SK-N-SH treated with all-trans-retinoic acid at 6 μM for 48 hours (cell line): Measurements from ENCODE around the gene DENND4B.
"Not testable (repeated sequence)": the region's sequence is repeated elsewhere in the genome, so short reads cannot be mapped to it uniquely, and the experiment has no call there.

Experiments used
- ATAC-seq: fragments of 200-7000 bp; cut with Tn5 transposase; 3 replicates; pipeline ENCODE4 v1.9.1; 2020; ENCODE audit warnings: mild to moderate bottlenecking, moderate library complexity
- BACH2 ChIP-seq: fragments of 250-450 bp; sonication (Bioruptor Pico); IDR thresholded peaks from 2 replicates; pipeline ENCODE4 v1.9.0; 2021; ENCODE audit warnings: mild to moderate bottlenecking, borderline replicate concordance
- CREB5 ChIP-seq: fragments of 250-450 bp; sonication (Bioruptor Pico); IDR thresholded peaks from 2 replicates; pipeline ENCODE4 v1.5.1; 2020; ENCODE audit warnings: low read depth, mild to moderate bottlenecking, moderate library complexity
- CSDC2 ChIP-seq: fragments of 250-450 bp; sonication (Bioruptor Pico); IDR thresholded peaks from 2 replicates; pipeline ENCODE4 v1.5.0; 2020; ENCODE audit warnings: mild to moderate bottlenecking, moderate library complexity
- GLIS3 ChIP-seq: fragments of 250-450 bp; sonication (Bioruptor Pico); IDR thresholded peaks from 2 replicates; pipeline ENCODE4 v1.5.0; 2020; ENCODE audit warnings: mild to moderate bottlenecking, moderate library complexity
- ISL1 ChIP-seq: fragments of 250-450 bp; sonication (Bioruptor Pico); IDR thresholded peaks from 2 replicates; pipeline ENCODE4 v2.1.2; 2022; ENCODE audit warnings: mild to moderate bottlenecking, moderate library complexity
- PATZ1 ChIP-seq: fragments of 250-450 bp; sonication (Bioruptor Pico); IDR thresholded peaks from 2 replicates; pipeline ENCODE4 v1.8.0; 2020; ENCODE audit warnings: mild to moderate bottlenecking, moderate library complexity, borderline replicate concordance
- TCF4 ChIP-seq: fragments of 250-450 bp; sonication (Bioruptor Pico); IDR thresholded peaks from 2 replicates; pipeline ENCODE4 v1.8.0; 2021; ENCODE audit warnings: mild to moderate bottlenecking, moderate library complexity, borderline replicate concordance
- TOX ChIP-seq: fragments of 250-450 bp; sonication (Bioruptor Pico); IDR thresholded peaks from 2 replicates; pipeline ENCODE4 v1.8.0; 2021; ENCODE audit warnings: mild to moderate bottlenecking, moderate library complexity, borderline replicate concordance
- TSHZ2 ChIP-seq: fragments of 250-450 bp; sonication (Bioruptor Pico); IDR thresholded peaks from 2 replicates; pipeline ENCODE4 v1.5.0; 2020; ENCODE audit warnings: mild to moderate bottlenecking, moderate library complexity
- ZC3H10 ChIP-seq: fragments of 250-450 bp; sonication (Bioruptor Pico); IDR thresholded peaks from 2 replicates; pipeline ENCODE4 v1.5.1; 2021; ENCODE audit warnings: mild to moderate bottlenecking, moderate library complexity
- ZFP3 ChIP-seq: fragments of 250-450 bp; sonication (Bioruptor Pico); IDR thresholded peaks from 2 replicates; pipeline ENCODE4 v1.5.0; 2020; ENCODE audit warnings: mild to moderate bottlenecking, moderate library complexity
- ZFP30 ChIP-seq: fragments of 450-650 bp; formaldehyde crosslinking; IDR thresholded peaks from 2 replicates; pipeline ENCODE4 v1.5.0; 2022; ENCODE audit warnings: mild to moderate bottlenecking, moderate library complexity
- ZNF565 ChIP-seq: fragments of 450-650 bp; formaldehyde crosslinking; conservative IDR thresholded peaks from 2 replicates; pipeline ENCODE4 v1.5.0; 2020; ENCODE audit warnings: low read depth, mild to moderate bottlenecking, moderate library complexity
- ZNF70 ChIP-seq: fragments of 450-650 bp; formaldehyde crosslinking; IDR thresholded peaks from 2 replicates; pipeline ENCODE4 v1.5.0; 2020; ENCODE audit warnings: mild to moderate bottlenecking, moderate library complexity
- ZNF8 ChIP-seq: fragments of 450-650 bp; formaldehyde crosslinking; IDR thresholded peaks from 2 replicates; pipeline ENCODE4 v1.5.0; 2020; ENCODE audit warnings: mild to moderate bottlenecking, moderate library complexity
- TF ChIP-seq, protein P1 (sequence below): fragments of 250-450 bp; sonication (Bioruptor Pico); IDR thresholded peaks from 2 replicates; pipeline ENCODE4 v1.8.0; 2021; ENCODE audit warnings: low read depth, mild to moderate bottlenecking, moderate library complexity, borderline replicate concordance
- TF ChIP-seq, protein P2 (sequence below): fragments of 250-450 bp; sonication (Bioruptor Pico); IDR thresholded peaks from 2 replicates; pipeline ENCODE4 v1.5.1; 2021; ENCODE audit warnings: mild to moderate bottlenecking, moderate library complexity

The DENND4B gene

GRCh38 chr1:153907134-153907533 lies 39.4 kb downstream of the DENND4B start:
- no peak for TF ChIP-seq ZNF70 (CRISPR knock-in tag)
- no peak for TF ChIP-seq ZFP3 (CRISPR knock-in tag)
- TF ChIP-seq ZNF8 (CRISPR knock-in tag): no peak
- TF ChIP-seq, protein P1, sequence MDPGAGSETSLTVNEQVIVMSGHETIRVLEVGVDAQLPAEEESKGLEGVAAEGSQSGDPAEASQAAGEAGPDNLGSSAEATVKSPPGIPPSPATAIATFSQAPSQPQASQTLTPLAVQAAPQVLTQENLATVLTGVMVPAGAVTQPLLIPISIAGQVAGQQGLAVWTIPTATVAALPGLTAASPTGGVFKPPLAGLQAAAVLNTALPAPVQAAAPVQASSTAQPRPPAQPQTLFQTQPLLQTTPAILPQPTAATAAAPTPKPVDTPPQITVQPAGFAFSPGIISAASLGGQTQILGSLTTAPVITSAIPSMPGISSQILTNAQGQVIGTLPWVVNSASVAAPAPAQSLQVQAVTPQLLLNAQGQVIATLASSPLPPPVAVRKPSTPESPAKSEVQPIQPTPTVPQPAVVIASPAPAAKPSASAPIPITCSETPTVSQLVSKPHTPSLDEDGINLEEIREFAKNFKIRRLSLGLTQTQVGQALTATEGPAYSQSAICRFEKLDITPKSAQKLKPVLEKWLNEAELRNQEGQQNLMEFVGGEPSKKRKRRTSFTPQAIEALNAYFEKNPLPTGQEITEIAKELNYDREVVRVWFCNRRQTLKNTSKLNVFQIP (CRISPR knock-in tag): no peak
- no peak for TF ChIP-seq ZFP30 (CRISPR knock-in tag)
- no peak for TF ChIP-seq TCF4 (CRISPR knock-in tag)
- no peak for TF ChIP-seq BACH2 (CRISPR knock-in tag)
- no peak for TF ChIP-seq ISL1 (CRISPR knock-in tag)
- no peak for TF ChIP-seq GLIS3 (CRISPR knock-in tag)
- no peak for TF ChIP-seq ZC3H10 (CRISPR knock-in tag)
- no peak for TF ChIP-seq TOX
- TF ChIP-seq CREB5: no peak
- TF ChIP-seq, protein P2, sequence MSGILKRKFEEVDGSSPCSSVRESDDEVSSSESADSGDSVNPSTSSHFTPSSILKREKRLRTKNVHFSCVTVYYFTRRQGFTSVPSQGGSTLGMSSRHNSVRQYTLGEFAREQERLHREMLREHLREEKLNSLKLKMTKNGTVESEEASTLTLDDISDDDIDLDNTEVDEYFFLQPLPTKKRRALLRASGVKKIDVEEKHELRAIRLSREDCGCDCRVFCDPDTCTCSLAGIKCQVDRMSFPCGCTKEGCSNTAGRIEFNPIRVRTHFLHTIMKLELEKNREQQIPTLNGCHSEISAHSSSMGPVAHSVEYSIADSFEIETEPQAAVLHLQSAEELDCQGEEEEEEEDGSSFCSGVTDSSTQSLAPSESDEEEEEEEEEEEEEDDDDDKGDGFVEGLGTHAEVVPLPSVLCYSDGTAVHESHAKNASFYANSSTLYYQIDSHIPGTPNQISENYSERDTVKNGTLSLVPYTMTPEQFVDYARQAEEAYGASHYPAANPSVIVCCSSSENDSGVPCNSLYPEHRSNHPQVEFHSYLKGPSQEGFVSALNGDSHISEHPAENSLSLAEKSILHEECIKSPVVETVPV (CRISPR knock-in tag): no peak
- TF ChIP-seq ZNF565 (CRISPR knock-in tag): no peak
- no peak for TF ChIP-seq CSDC2 (CRISPR knock-in tag)
- TF ChIP-seq, all 23 proteins: peak for 0
- ATAC-seq: no peak

- ATAC-seq: no peak
- TF ChIP-seq ZFP30 (CRISPR knock-in tag): no peak
- no peak for TF ChIP-seq TSHZ2 (CRISPR knock-in tag)
- no peak for TF ChIP-seq ISL1 (CRISPR knock-in tag)
- TF ChIP-seq ZC3H10 (CRISPR knock-in tag): no peak
- no peak for TF ChIP-seq TCF4 (CRISPR knock-in tag)
Observed at GRCh38 chr1:153906396-153906795, 40.1 kb downstream of the DENND4B start.

DNA sequence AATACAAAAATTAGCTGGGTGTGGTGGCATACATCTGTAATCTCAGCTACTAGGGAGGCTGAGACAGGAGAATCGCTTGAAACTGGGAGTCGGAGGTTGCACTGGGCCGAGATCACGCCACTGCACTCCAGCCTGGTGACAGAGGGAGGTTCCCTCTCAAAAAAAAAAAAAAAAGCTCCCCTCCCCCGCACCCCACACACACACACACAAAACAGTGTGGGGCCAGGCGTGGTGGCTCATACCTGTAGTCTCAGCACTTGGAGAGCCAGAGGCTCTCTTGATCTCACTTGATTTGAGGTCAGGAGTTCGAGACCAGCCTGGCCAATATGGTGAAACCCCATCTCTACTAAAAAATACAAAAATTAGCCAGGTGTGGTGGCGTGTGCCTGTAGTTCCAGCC lies 40.6 kb downstream of the DENND4B start:
- not testable (repeated sequence) for ATAC-seq

- no peak for TF ChIP-seq PATZ1 (CRISPR knock-in tag)
- no peak for TF ChIP-seq TSHZ2 (CRISPR knock-in tag)
- no peak for TF ChIP-seq CSDC2 (CRISPR knock-in tag)
Observed at GRCh38 chr1:153903841-153904455, 42.6 kb downstream of the DENND4B start.

More at GRCh38 chr1:153903841-153904455, 42.6 kb downstream of the DENND4B start:
- no peak for ATAC-seq
